Measurements from ENCODE around the gene GIPC1.

DNA sequence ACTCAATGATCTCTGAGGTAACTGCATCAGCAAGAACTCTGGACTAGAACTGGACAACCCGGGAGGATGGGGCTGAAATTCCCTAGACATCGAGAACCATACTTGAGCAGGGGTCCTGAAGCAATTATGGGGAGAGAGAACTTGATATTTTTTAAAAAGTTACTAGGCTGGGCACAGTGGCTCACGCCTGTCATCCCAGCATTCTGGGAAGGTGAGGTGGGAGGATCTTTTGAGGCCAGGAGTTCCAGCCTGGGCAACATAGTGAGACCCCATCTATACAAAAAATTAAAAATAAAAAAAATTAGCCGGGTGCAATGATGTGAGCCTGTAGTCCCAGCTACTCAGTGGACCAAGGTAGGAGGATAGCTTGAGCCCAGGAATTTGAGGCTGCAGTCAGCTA, 24.6 kb upstream of the GIPC1 start:
- TF ChIP-seq CTCF (IDR thresholded peaks at IDR 0.05) (no peak), POLR2A (IDR thresholded peaks at IDR 0.05) (no peak)

Data from lower leg skin (tissue), 3 donors.